Osteocyte (in vitro differentiated cells): ENCODE data around the gene TRIM24. TPM values are rescaled to one million over a fixed set of nuclear protein-coding genes. Genes with fewer than 3 reads are reported as not detected.

Source experiments
- DNase-seq: peaks from one replicate; pipeline ENCODE4 v3.0.0; 2021; ENCODE audit warnings: mixed read lengths; ENCODE audit not compliant: unreplicated experiment; ENCODE audit errors: extremely low spot score
- H3K27ac Mint-ChIP-seq: one replicate; pipeline ENCODE4 v1.8.0; 2021; ENCODE audit warnings: mild to moderate bottlenecking, mixed read lengths; ENCODE audit not compliant: unreplicated experiment
- H3K27me3 Mint-ChIP-seq: one replicate; pipeline ENCODE4 v1.8.0; 2021; ENCODE audit warnings: mixed read lengths; ENCODE audit not compliant: unreplicated experiment
- H3K36me3 Mint-ChIP-seq: one replicate; pipeline ENCODE4 v1.8.0; 2021; ENCODE audit warnings: mixed read lengths; ENCODE audit not compliant: unreplicated experiment
- H3K4me1 Mint-ChIP-seq: one replicate; pipeline ENCODE4 v1.8.0; 2021; ENCODE audit warnings: mixed read lengths; ENCODE audit not compliant: unreplicated experiment
- H3K4me3 Mint-ChIP-seq: one replicate; pipeline ENCODE4 v1.8.0; 2021; ENCODE audit warnings: mild to moderate bottlenecking, moderate library complexity, mixed read lengths; ENCODE audit not compliant: unreplicated experiment
- H3K9me3 Mint-ChIP-seq: one replicate; pipeline ENCODE4 v1.8.0; 2021; ENCODE audit warnings: mixed read lengths; ENCODE audit not compliant: unreplicated experiment
- total RNA-seq: library from RNA; stranded (reverse); gene quantifications from 2 replicates; pipeline ENCODE4 v1.2.1, GENCODE V29; 2021
- TF ChIP-seq, protein P1 (sequence below): fragments of 200-600 bp; sonication (generic); IDR thresholded peaks from 2 replicates; pipeline ENCODE4 v1.5.0; 2021; ENCODE audit warnings: antibody characterized with exemption, mild to moderate bottlenecking, moderate library complexity

The TRIM24 gene
- total RNA-seq, 1 donor from 2014 or later, result 23.1 TPM

DNA sequence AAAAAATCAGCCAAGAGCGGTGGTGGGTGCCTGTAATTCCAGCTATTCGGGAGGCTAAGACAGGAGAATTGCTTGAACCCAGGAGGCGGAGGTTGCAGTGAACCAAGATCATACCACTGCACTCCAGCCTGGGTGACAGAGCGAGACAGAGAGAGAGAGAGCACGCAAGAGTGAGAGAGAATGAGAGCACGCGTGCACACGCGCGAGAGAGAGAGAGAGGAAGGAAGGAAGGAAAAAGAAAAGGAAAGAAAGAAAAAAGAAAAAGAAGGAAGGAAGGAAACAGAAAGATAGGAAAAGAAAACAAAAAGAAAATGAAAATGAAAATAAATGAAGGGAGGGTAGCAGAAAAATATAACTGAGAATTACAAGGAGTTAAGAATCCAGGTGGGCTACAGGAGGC is 158.4 kb downstream of the TRIM24 start:
- no peaks in the 10 kb centered on the region for H3K4me1 Mint-ChIP-seq
- H3K36me3 Mint-ChIP-seq, result no peaks in the 10 kb centered on the region
- TF ChIP-seq, protein P1, sequence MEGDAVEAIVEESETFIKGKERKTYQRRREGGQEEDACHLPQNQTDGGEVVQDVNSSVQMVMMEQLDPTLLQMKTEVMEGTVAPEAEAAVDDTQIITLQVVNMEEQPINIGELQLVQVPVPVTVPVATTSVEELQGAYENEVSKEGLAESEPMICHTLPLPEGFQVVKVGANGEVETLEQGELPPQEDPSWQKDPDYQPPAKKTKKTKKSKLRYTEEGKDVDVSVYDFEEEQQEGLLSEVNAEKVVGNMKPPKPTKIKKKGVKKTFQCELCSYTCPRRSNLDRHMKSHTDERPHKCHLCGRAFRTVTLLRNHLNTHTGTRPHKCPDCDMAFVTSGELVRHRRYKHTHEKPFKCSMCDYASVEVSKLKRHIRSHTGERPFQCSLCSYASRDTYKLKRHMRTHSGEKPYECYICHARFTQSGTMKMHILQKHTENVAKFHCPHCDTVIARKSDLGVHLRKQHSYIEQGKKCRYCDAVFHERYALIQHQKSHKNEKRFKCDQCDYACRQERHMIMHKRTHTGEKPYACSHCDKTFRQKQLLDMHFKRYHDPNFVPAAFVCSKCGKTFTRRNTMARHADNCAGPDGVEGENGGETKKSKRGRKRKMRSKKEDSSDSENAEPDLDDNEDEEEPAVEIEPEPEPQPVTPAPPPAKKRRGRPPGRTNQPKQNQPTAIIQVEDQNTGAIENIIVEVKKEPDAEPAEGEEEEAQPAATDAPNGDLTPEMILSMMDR, result no peak
- no peak overlapping the region for H3K4me3 Mint-ChIP-seq
- no peaks in the 10 kb centered on the region for H3K9me3 Mint-ChIP-seq
- DNase-seq, result no peak
- H3K27ac Mint-ChIP-seq, result no peak overlapping the region
- H3K27me3 Mint-ChIP-seq, result peaks cover 7% of the 10 kb centered on the region

DNA sequence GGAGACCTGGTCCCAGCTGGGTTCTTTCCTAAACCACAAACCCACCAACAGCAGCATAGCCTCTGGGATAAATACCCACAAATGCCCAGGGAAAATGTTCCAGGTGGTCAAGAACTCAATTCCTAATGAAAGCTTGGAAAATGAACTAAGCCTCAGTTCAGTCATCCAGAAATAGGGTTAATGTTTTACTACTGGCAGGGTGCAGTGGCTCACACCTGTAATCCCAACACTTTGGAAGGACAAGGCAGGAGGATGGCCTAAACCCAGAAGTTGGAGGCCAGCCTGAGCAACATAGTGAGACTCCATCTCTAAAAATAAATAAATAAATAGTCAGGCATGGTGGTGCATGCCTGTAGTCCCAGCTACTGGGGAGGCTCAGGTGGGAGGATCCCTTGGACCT is 158.9 kb downstream of the TRIM24 start:
- H3K27ac Mint-ChIP-seq, result no peak overlapping the region
- peaks cover 7% of the 10 kb centered on the region for H3K27me3 Mint-ChIP-seq
- no peak overlapping the region for H3K4me3 Mint-ChIP-seq
- H3K4me1 Mint-ChIP-seq, result no peaks in the 10 kb centered on the region
- H3K9me3 Mint-ChIP-seq, result no peaks in the 10 kb centered on the region
- no peak for DNase-seq
- TF ChIP-seq, protein P1, result no peak
- H3K36me3 Mint-ChIP-seq, result no peaks in the 10 kb centered on the region

DNA sequence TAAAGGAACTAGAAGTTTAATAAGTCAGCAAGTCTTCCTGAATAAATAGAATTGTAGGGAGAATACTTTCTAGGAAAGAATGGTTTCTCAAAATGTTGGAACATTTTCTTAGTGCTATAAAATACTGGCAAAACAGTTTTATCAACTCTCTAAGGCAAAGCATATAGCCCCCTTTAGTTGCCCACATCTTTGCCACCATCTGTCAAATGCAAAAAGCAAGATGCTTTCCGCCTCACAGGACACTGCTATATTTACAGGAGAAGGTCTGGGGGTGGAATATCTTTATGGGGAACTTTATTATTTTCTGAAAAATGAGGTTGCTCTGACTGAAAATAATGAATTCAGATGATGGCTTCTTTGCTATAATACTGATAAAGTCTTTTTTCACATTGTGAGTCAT is 162.8 kb downstream of the TRIM24 start:
- Mint-ChIP-seq H3K9me3 (no peaks in the 10 kb centered on the region), H3K27ac (no peak overlapping the region), H3K4me1 (no peaks in the 10 kb centered on the region), H3K4me3 (no peak overlapping the region), H3K27me3 (peaks cover 25% of the 10 kb centered on the region), H3K36me3 (no peaks in the 10 kb centered on the region)
- TF ChIP-seq, protein P1, result no peak
- DNase-seq, result no peak

DNA sequence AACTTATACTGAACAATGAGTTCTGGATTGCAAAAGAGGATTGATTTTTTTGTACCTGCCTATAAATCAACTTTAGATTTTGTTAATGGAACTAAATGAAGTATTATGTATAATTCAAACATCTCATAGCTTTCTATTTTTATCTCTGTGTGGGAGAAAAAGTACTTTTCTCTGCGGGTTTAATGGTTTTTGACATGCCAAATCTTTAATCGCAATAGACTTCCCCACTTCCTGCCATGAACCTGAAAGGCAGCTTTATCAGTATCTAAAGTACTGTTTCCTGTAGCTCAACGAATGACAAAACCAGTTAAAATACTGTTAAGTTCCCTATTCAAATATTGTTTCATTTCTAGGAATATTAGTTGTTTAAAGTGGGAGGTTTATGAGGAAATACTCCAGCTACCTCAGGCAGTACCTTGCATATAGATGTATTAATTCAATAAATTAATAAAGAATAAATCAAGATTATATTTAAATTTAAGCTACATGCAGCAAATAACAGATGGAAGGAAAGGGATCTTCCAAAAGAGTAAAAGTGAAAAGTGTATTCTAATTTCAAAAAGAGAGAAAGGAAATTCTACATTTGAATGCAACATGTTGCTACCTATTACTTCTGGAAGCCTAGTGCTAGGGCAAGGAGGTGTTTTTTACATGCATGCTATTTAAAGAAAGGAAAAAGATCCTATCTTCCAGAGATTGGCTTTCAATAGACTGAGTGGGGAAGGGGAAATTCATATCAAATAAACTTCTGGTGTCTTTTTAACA is 165.2 kb downstream of the TRIM24 start:
- Mint-ChIP-seq H3K27ac (no peak overlapping the region), H3K4me1 (no peaks in the 10 kb centered on the region), H3K36me3 (no peaks in the 10 kb centered on the region), H3K27me3 (peaks cover 30% of the 10 kb centered on the region), H3K4me3 (no peak overlapping the region), H3K9me3 (no peaks in the 10 kb centered on the region)
- DNase-seq, result no peak
- TF ChIP-seq, protein P1, result no peak

DNA sequence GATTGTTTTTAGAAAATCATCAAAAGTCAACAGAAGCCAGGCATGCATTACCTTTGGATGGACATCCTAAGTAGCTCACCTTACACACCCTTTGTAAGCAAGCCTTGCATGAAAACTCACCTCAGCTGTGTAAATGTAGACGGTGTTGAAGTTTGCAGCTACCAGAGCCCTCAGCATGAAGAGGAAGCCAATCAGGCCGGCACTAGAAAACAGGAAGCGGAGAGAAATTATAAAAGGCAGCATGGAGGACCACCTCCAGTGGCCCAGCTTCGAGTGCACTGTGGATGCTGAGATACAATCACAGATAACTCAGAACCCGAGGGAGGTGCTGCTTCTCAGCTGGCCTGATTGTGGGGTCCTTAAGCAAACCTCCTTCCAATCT is 165.8 kb downstream of the TRIM24 start:
- Mint-ChIP-seq H3K9me3 (no peaks in the 10 kb centered on the region), H3K27ac (no peak overlapping the region), H3K4me1 (no peaks in the 10 kb centered on the region)

More for the DNA sequence above, 165.8 kb downstream of the TRIM24 start:
- TF ChIP-seq, protein P1, result no peak
- Mint-ChIP-seq H3K36me3 (no peaks in the 10 kb centered on the region), H3K4me3 (no peak overlapping the region), H3K27me3 (peaks cover 26% of the 10 kb centered on the region)
- DNase-seq, result no peak
